Stimulated activated naive B cell treated with anti-CD40 and anti-IgM and Interleukin-4, amounts not matched to agents 10 μg/mL and 1 μg/mL and 100 μg/mL, for 72 hours (primary cell): ENCODE results near the gene SRC.

ENCODE experiments used
- ATAC-seq, 2 donors: fragments of 150-1000 bp; cut with Tn5 transposase; replicated peaks; 2 replicates each; pipeline ENCODE4 v1.10.0; 2021; ENCODE audit warnings: moderate library complexity in 1 of 2
- DNase-seq: peaks from one replicate; pipeline ENCODE4 v3.0.0; 2021
- H3K27ac Mint-ChIP-seq: one replicate; pipeline ENCODE4 v1.8.0; 2022; ENCODE audit warnings: mild to moderate bottlenecking, mixed read lengths
- H3K27me3 Mint-ChIP-seq, 2 donors: one replicate each; pipeline ENCODE4 v1.8.0; 2022; ENCODE audit warnings: mixed read lengths in 2 of 2
- H3K36me3 Mint-ChIP-seq, 2 donors: one replicate each; pipeline ENCODE4 v1.8.0; 2022; ENCODE audit warnings: mixed read lengths in 2 of 2, mild to moderate bottlenecking in 1 of 2
- H3K4me1 Mint-ChIP-seq, 2 donors: one replicate each; pipeline ENCODE4 v1.8.0; 2022; ENCODE audit warnings: mixed read lengths in 2 of 2, mild to moderate bottlenecking in 1 of 2
- H3K4me3 Mint-ChIP-seq, 2 donors: one replicate each; pipeline ENCODE4 v1.8.0; 2022; ENCODE audit warnings: mild to moderate bottlenecking in 2 of 2, mixed read lengths in 2 of 2, moderate library complexity in 1 of 2
- H3K9me3 Mint-ChIP-seq, 2 donors: one replicate each; pipeline ENCODE4 v1.8.0; 2022; ENCODE audit warnings: mixed read lengths in 2 of 2, mild to moderate bottlenecking in 1 of 2

The SRC gene

DNA sequence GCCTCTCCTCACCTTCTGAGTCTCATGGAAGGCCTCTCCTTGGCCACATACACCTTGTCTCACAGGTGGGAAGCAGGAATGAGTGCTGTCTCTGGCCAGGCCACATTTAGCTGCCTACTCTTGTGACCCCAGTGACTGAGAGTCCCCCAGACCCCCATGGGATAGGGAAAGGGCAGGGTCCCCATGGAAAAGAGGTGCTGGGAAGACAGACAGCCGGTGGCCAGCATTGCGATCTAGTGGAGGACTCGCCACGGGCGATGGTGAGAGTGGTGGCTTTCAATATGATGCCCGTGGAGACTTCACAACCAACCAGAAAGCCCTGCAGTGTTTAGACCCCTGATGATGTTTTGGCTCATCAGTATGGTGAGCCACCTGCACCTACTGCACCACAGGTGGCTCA is 36.6 kb upstream of the SRC start:
- DNase-seq, result no peak
- Mint-ChIP-seq H3K9me3 (no peaks in the 10 kb centered on the region), H3K4me1 (peaks cover 41 to 66% of the 10 kb centered on the region in 2 donors), H3K27me3 (no peaks in the 10 kb centered on the region), H3K36me3 (peaks cover 51 to 78% of the 10 kb centered on the region in 2 donors), H3K27ac (peak overlapping the region; percentile 9), H3K4me3 (no peak overlapping the region)
- ATAC-seq, result no peak

DNA sequence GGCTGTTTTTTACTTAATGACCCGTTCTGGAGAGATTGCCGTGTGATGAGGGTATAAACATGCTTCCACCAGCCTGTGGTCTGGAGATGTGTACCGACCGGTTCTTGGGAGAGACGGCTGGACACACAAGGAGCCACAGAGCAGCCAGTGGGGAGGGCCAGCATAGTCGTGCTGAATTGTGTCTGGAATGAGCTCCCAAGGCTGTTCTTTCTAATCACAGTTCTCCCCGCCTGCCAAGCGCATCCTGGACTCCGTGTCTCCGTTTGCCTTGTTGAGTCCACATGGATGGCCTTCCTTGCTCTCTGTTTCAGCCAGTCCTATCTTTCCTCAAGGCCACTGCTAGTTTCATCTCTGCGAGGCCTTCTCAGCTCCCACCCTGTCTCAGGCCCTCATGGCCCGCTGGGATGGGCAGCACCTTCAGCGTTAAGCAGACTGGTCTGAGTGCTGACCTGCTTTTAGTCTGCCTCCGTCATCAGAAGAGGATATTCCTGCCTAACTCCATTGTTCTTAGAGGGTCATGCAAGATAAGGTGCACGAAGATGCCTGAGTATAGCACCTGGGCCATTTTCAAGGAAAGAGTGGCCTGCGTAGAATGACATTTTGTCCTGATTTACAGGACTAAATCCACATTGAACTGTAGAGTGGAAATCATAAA is 35.9 kb upstream of the SRC start:
- H3K4me1 Mint-ChIP-seq, result peaks cover 39 to 67% of the 10 kb centered on the region in 2 donors
- no peaks in the 10 kb centered on the region for H3K27me3 Mint-ChIP-seq
- no peaks in the 10 kb centered on the region for H3K9me3 Mint-ChIP-seq
- H3K4me3 Mint-ChIP-seq, result no peak overlapping the region
- DNase-seq (no peak), ATAC-seq (no peak)
- H3K36me3 Mint-ChIP-seq, result peaks cover 49 to 78% of the 10 kb centered on the region in 2 donors
- peak overlapping the region; percentile 26 for H3K27ac Mint-ChIP-seq

DNA sequence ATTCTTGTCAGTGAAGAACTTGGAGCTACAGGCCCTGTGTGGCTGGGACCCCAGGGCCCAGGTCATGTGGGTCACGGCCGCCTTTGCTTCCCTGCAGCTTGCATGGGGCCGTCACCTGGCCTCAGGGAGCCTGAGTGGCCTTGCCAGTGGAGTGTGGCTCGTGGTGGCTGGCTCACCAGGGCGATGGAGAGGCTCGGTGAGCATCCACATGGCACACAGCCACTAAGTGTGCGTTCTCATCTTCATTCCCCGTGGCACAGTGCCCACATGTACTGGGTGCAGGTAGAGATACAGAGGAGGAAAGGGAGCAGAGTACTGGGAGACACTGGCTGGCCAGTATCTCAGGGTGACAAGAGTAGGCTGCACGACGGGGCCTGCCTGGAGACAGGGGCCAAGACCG is 35.0 kb upstream of the SRC start:
- ATAC-seq, result no peak
- Mint-ChIP-seq H3K27me3 (no peaks in the 10 kb centered on the region), H3K36me3 (peaks cover 48 to 80% of the 10 kb centered on the region in 2 donors), H3K9me3 (no peaks in the 10 kb centered on the region), H3K27ac (peak overlapping the region; percentile 51), H3K4me3 (no peak overlapping the region), H3K4me1 (peaks cover 46 to 67% of the 10 kb centered on the region in 2 donors)
- DNase-seq, result no peak

DNA sequence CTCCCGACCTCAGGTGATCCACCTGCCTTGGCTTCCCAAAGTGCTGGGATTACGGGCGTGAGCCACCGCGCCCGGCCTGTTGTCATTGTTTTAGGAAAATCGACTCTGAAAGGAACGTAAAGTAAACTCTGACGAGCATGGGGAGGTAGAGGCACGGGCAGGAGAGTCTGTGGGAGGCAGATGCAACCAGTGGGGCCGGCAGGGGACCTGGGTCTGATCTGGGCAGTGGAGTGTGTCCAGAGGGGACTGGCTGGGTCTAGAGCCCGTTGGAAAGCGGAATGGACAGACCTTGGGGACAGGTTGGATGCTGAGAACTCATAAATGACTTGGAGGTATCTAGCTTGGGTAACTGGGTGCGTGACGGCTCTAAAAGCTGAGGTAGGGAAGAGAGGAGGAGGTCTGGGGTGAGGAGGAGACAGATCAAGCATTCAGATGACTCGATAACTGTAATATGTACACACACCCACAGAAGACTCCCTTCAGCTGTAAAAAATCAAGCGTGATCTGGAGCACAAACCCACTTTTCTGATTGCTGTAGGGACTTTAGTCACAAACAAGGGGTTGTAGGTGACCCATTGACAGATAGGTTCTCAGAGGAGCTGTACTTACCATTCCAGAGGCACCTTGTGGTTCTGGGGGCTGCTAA is 34.1 kb upstream of the SRC start:
- H3K27ac Mint-ChIP-seq, result peak overlapping the region; percentile 22
- H3K36me3 Mint-ChIP-seq, result peaks cover 45 to 80% of the 10 kb centered on the region in 2 donors
- H3K9me3 Mint-ChIP-seq, result no peaks in the 10 kb centered on the region
- H3K4me3 Mint-ChIP-seq, result no peak overlapping the region
- H3K27me3 Mint-ChIP-seq, result no peaks in the 10 kb centered on the region
- ATAC-seq, result no peak
- H3K4me1 Mint-ChIP-seq, result peaks cover 55 to 76% of the 10 kb centered on the region in 2 donors
- DNase-seq, result no peak

DNA sequence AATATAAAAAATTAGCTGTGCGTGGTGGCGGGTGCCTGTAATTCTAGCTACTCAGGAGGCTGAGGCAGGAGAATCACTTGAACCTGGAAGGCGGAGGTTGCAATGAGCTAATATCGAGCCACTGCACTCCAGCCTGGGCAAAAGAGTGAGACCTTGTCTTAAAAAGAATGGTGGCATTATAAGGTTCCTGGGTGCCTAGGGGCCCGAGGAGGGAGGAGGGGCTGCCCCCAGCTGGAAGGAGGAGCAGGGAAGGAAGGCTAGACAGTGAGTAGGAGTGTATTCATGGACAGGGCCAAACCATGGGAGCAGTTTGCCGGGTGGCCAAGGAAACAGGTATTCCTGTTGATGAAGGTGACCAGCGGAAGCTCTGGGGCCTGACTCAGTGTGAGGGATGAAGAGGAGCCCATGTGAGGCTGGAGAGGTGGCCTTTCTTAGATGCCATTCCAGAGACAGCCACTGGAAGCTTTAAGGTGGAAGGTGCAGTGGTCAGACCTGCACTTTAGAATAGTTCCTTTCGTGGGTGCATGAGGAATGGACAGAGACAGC is 32.3 kb upstream of the SRC start:
- H3K4me1 Mint-ChIP-seq, result peaks cover 56 to 77% of the 10 kb centered on the region in 2 donors
- peaks cover 53 to 85% of the 10 kb centered on the region in 2 donors for H3K36me3 Mint-ChIP-seq
- peak overlapping the region; percentile 0 to 66 for H3K4me3 Mint-ChIP-seq
- no peaks in the 10 kb centered on the region for H3K9me3 Mint-ChIP-seq
- no peak for DNase-seq
- ATAC-seq, result no peak
- H3K27me3 Mint-ChIP-seq, result no peaks in the 10 kb centered on the region
- H3K27ac Mint-ChIP-seq, result peak overlapping the region; percentile 95

DNA sequence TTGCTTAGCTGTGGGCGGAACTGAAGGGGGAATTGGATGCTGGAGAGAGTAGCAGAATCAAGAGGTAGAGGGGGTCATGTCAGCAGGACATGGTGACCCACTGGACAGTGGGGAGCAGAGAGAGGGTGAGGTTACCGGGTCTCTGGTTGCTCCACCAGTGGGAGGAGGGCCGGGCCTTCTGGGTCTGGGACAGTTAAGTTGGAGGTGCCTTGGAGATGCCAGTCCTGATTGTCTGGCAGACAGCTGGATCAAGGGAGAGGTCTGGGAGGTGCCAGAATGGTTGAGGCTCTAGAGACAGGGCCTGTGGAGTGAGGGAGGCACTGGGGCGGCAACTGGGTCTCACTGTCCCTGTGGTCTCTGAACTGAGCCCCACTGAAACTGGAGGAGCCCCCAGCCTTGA is 31.8 kb upstream of the SRC start:
- DNase-seq (no peak), ATAC-seq (no peak)
- Mint-ChIP-seq H3K27me3 (no peaks in the 10 kb centered on the region), H3K9me3 (no peaks in the 10 kb centered on the region), H3K4me3 (peak overlapping the region; percentile 0 to 66), H3K36me3 (peaks cover 53 to 81% of the 10 kb centered on the region in 2 donors), H3K27ac (peak overlapping the region; percentile 95), H3K4me1 (peaks cover 53 to 75% of the 10 kb centered on the region in 2 donors)

DNA sequence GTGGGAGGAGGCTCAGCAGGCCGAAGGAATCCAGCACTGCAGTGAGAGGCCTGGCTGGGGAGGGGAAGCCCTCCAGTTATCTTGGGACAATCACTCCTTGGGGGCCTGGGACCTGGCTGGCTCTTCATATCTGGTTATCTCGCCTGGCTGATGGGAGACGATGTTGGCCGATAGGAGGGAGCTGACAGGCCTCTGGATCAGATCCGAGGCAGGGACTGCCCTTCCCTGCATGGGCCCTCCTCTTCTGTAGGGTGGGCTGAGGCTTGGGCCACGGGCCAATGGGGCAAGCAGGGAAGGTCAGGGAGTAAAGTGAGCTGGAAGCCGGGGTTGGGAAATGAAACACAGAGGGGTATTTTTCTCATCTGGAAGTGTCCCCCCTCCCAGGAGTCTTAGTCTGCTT is 31.3 kb upstream of the SRC start:
- peak overlapping the region; percentile 0 to 32 for H3K4me3 Mint-ChIP-seq
- no peaks in the 10 kb centered on the region for H3K9me3 Mint-ChIP-seq
- peaks cover 52 to 81% of the 10 kb centered on the region in 2 donors for H3K36me3 Mint-ChIP-seq
- no peak for DNase-seq
- no peak for ATAC-seq
- no peaks in the 10 kb centered on the region for H3K27me3 Mint-ChIP-seq
- peak overlapping the region; percentile 95 for H3K27ac Mint-ChIP-seq
- peaks cover 53 to 75% of the 10 kb centered on the region in 2 donors for H3K4me1 Mint-ChIP-seq

DNA sequence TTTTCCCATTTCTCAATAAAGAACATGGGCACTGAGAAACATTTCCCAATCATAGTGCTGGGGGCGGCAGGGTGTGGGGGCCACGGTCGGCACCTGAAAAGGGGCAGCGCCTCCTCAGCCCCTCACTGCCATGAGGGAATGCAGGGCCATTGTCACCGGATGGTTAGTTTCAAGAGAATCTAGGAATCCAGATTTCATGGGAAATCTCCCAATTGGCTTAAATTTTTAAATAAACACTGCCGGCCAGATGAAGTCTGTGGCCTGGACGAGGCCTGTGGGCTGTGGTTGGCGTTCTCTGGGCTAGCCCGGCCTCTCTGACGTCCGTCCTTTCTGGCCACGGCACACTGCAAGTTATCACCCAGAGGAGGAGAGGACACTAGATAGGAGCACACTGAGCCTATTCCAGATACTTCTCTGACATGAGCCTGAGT is 30.9 kb upstream of the SRC start:
- DNase-seq (no peak), ATAC-seq (no peak)
- H3K27ac Mint-ChIP-seq, result peak overlapping the region; percentile 95
- no peaks in the 10 kb centered on the region for H3K27me3 Mint-ChIP-seq
- H3K4me1 Mint-ChIP-seq, result peaks cover 53 to 75% of the 10 kb centered on the region in 2 donors
- H3K36me3 Mint-ChIP-seq, result peaks cover 48 to 77% of the 10 kb centered on the region in 2 donors
- H3K9me3 Mint-ChIP-seq, result no peaks in the 10 kb centered on the region
- peak overlapping the region; percentile 36 to 45 for H3K4me3 Mint-ChIP-seq

DNA sequence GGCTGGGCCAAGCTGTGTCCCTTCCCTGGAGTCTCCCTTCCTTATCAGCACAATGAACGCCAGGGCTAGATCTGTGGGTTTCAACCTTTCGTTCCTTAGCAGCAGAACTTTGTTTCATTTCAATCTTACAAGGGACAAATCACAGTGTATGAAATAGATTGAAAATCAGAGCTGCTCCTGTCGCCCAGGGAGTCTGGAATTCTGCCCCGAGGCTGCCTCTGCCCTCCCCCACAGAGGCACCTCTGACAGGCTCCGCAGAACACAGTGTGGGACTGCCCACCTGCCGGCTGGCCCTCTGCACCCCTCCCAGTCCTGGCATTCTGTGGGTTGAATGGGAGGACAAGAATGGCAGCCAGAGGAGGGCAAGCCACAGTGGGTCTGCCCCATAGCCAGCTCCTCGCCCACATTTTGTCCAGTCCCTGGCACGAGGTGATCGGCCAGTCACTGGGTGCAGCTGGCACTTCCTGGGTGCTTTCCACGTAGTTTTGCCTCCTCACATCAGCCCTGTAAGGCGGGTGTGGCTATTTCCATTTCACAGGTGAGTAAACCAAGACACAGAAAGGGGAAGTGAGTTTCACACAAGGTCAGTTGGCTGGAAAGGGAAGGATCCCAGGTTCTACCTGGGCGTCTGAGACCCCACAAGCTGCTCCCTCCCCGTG is 30.4 kb upstream of the SRC start:
- H3K4me1 Mint-ChIP-seq, result peaks cover 52 to 73% of the 10 kb centered on the region in 2 donors
- H3K36me3 Mint-ChIP-seq, result peaks cover 45 to 72% of the 10 kb centered on the region in 2 donors
- no peaks in the 10 kb centered on the region for H3K9me3 Mint-ChIP-seq
- H3K27ac Mint-ChIP-seq, result peak overlapping the region; percentile 95
- peak; percentile 61 for DNase-seq
- peak overlapping the region; percentile 36 to 45 for H3K4me3 Mint-ChIP-seq
- peak; percentile 73 to 75 for ATAC-seq
- H3K27me3 Mint-ChIP-seq, result no peaks in the 10 kb centered on the region

DNA sequence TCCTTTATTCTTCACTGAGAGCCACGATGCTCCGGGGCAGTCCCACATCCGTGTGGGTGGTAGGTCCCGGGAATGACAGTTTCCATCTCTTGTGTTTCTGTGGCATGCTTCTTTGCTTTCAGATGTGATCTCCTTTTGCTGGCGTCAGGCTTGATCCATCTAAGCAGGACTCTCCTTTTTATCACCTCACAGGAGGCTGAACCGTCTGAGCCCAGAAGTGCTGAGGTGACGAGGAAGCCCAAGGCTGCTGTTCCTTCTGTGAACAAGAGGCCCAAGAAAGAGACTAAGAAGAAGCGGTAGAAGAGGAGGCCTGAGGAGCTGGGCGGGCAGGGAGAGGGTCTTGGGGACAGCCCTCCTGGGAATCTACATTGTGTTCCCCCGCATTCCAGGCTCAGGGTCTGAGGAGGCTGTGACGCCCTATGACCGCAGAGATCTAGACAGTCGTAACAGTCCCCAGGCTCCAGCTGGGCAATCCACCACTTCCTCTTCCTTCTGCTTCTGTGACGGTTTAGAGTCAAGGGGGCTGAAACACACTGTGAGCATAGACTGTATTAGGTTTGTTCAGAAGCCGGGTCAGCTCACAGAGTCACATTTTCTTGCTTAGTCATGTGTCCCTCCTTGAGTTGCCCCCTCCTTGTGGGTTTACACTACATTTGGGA is 29.7 kb upstream of the SRC start:
- H3K27me3 Mint-ChIP-seq, result no peaks in the 10 kb centered on the region
- H3K4me3 Mint-ChIP-seq, result peak overlapping the region; percentile 33 to 36
- H3K9me3 Mint-ChIP-seq, result no peaks in the 10 kb centered on the region
- H3K36me3 Mint-ChIP-seq, result peaks cover 38 to 65% of the 10 kb centered on the region in 2 donors
- peak overlapping the region; percentile 95 for H3K27ac Mint-ChIP-seq
- ATAC-seq (peak; percentile 97), DNase-seq (peak; percentile 69)
- H3K4me1 Mint-ChIP-seq, result peaks cover 48 to 66% of the 10 kb centered on the region in 2 donors

DNA sequence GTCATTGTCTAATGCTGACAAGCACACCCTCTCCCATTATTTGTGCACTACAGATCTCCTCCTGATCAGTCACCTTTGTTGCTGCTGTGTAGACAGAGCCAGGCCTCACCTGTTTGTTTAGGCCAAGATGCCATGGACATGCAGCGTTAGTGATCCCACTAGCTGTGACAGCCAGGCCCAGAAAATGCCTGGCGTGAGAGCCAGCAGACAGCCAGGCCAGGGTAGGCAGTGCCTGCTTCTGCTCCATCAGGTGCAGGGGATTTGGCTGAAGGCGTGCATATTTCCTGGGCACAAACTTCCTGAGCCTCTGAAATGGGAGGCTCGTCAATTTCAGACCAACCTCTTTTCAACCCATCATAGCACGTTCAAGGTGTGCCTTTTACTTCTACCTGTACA is 29.2 kb upstream of the SRC start:
- Mint-ChIP-seq H3K27ac (peak overlapping the region; percentile 95), H3K9me3 (no peaks in the 10 kb centered on the region), H3K4me1 (peaks cover 47 to 63% of the 10 kb centered on the region in 2 donors), H3K36me3 (peaks cover 34 to 62% of the 10 kb centered on the region in 2 donors), H3K4me3 (no peak overlapping the region), H3K27me3 (no peaks in the 10 kb centered on the region)
- ATAC-seq, result no peak
- DNase-seq, result no peak

DNA sequence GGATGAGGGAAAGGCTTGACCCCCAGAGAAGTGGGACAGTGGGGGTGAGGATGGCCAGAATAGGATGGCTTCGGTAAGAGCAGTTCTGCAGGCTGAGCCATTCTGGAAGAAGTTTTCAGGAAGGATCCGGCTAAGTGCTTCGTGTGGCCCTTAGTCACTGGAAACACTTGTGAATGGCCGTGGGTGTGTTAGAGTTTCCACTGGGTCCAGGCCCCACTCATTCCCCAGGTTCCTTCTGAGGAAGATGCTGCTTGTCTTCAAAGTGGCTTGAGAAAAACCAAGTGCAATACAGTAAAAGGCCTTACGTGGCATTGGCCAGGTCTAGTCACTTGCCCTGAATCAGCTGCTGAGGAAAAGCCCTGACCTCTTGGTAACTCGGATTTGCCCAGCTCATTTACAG is 28.6 kb upstream of the SRC start:
- Mint-ChIP-seq H3K36me3 (peaks cover 31 to 59% of the 10 kb centered on the region in 2 donors), H3K4me3 (no peak overlapping the region), H3K9me3 (no peaks in the 10 kb centered on the region), H3K4me1 (peaks cover 44 to 60% of the 10 kb centered on the region in 2 donors), H3K27ac (peak overlapping the region; percentile 95), H3K27me3 (no peaks in the 10 kb centered on the region)
- no peak for ATAC-seq
- DNase-seq, result no peak

DNA sequence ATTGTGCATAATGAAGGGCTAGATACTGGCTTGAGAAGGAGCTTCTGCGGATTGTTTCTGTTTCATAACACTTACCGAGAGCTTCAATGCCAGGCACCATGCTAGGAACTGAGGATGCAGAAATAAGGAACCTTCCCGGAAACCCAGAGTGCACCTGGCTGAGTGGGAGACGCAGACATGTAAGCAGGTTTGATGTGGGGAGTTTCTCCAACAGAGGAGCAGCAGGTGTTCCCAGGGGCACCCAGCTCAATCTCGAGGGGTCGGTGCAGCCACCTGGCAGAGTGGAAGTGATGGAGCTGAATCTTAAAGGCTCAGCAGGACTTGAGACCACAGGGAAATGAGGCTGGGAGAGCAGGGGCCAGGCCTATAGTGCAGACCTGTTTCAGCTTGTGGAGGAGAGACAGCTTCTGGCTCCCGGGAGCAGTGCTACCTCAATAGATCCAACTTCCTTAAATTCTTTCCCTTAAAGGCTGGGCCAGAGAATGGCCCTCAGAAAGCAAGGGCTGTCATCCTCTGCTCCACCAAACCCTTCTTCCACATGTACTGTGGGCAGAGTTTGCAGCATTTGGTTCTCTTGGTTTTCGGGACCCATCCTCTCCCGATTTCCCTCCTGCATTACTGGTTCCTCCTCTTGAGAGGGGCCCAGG is 27.8 kb upstream of the SRC start:
- no peak overlapping the region for H3K4me3 Mint-ChIP-seq
- H3K4me1 Mint-ChIP-seq, result peaks cover 46 to 54% of the 10 kb centered on the region in 2 donors
- peaks cover 28 to 59% of the 10 kb centered on the region in 2 donors for H3K36me3 Mint-ChIP-seq
- H3K27me3 Mint-ChIP-seq, result no peaks in the 10 kb centered on the region
- peaks cover 0 to 3% of the 10 kb centered on the region in 2 donors for H3K9me3 Mint-ChIP-seq
- H3K27ac Mint-ChIP-seq, result peak overlapping the region; percentile 95
- no peak for DNase-seq
- ATAC-seq, result no peak
